Measurements from ENCODE around the gene ZNF44. TPM values are rescaled to one million over a fixed set of nuclear protein-coding genes. Genes with fewer than 3 reads are reported as not detected.

Gene ZNF44
- total RNA-seq, 1 experiment from 2014 or later = 8.0 TPM

DNA sequence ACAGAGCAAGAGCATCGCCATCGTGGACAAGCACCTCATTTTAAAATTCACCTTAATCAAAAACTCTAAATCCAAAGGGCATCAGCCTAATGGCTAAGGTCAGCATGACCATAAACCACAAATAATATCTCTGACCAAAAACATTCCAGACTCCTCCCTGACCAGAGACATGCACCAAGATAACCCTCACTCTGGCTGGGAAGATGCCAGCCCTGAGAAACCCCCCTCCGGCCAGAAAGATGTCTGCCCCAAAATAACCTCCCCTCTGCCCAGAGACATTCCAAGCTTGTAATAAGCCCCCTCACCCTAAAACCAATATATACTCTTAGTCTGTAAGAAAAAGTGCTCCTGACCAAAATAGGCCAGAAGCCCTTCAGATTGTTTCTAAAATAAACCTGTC, 61.7 kb downstream of the ZNF44 start:
- no peaks in the 10 kb centered on the region for H3K4me1 Mint-ChIP-seq (ENCODE audit: low read depth, unreplicated experiment)
- ChIA-PET POLR2A (no interaction called here), CTCF (no interaction called here)

DNA sequence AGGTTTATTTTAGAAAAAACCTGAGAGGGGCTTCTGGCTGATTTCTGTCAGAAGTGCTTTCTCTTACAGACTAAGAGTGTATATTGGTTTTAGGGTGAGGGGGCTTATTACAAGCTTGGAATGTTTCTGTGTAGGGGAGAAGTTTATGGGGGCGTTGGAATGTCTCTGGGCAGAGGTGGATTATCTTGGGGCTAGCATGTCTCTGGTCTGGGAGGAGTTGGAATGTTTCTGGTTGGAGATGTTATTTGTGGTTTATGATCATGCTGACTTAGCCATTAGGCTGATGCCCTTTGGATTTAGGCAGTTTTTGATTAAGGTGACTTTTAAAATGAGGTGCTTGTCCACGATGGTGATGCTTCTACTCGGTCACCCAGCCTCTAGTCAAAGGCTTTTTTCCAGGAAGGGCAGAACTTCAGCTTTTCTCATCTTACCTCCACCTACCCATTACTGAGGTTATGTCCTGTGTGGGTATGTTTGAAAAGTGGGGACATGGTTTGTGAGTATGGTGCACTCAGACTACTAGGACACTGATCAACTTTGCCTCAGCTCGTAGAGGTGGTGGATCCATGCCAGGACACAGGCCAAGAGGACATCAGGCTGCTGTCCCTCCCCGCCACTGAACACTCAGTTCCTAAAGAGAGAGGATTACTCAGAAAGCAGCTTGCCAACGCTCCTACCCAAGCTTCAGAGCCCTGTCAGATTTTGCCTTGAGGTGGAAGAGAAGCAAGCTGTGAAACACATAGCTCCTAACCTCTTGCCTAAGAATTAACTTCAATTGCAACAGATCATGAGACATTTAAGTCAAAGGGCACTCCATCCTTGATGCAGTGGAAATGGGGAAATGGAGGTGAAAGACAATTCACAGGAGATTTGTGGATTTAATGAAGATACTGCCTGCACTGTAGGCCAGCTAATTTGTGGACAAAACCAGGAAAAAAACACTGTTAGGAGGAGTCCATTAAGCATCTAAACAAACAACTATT, 63.6 kb downstream of the ZNF44 start:
- no peak for DNase-seq
- TF ChIP-seq, protein P1, sequence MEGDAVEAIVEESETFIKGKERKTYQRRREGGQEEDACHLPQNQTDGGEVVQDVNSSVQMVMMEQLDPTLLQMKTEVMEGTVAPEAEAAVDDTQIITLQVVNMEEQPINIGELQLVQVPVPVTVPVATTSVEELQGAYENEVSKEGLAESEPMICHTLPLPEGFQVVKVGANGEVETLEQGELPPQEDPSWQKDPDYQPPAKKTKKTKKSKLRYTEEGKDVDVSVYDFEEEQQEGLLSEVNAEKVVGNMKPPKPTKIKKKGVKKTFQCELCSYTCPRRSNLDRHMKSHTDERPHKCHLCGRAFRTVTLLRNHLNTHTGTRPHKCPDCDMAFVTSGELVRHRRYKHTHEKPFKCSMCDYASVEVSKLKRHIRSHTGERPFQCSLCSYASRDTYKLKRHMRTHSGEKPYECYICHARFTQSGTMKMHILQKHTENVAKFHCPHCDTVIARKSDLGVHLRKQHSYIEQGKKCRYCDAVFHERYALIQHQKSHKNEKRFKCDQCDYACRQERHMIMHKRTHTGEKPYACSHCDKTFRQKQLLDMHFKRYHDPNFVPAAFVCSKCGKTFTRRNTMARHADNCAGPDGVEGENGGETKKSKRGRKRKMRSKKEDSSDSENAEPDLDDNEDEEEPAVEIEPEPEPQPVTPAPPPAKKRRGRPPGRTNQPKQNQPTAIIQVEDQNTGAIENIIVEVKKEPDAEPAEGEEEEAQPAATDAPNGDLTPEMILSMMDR (IDR thresholded peaks at IDR 0.05; ENCODE audit: insufficient read depth in 1 of 2, low read depth in 1 of 2, low read length in 1 of 2, severe bottlenecking in 1 of 2, unreplicated experiment in 1 of 2) = no peak
- H3K36me3 ChIP-seq (ENCODE audit: control insufficient read depth, insufficient read depth, low read length) = no peaks in the 10 kb centered on the region
- Mint-ChIP-seq H3K36me3 (ENCODE audit: insufficient read depth, unreplicated experiment) (no peaks in the 10 kb centered on the region), H3K4me3 (ENCODE audit: unreplicated experiment) (no peak overlapping the region), H3K9me3 (ENCODE audit: unreplicated experiment) (peaks cover 44% of the 10 kb centered on the region), H3K4me1 (ENCODE audit: low read depth, unreplicated experiment) (no peaks in the 10 kb centered on the region), H3K27me3 (ENCODE audit: insufficient read depth, unreplicated experiment) (no peaks in the 10 kb centered on the region), H3K27ac (ENCODE audit: unreplicated experiment) (no peak overlapping the region)
- ChIA-PET CTCF (no interaction called here), POLR2A (no interaction called here)
- no peaks in the 10 kb centered on the region; the same call in 1 of the 2 replicates for H3K9me3 ChIP-seq
- H3K27me3 ChIP-seq (replicated peaks; ENCODE audit: control insufficient read depth, insufficient read depth, low read length) = no peaks in the 10 kb centered on the region
- no TSS peak for BruUV-seq (replicated peaks)
- no peak overlapping the region for H3K4me3 ChIP-seq (ENCODE audit: low read depth, low read length)
- no peaks in the 10 kb centered on the region for H3K4me1 ChIP-seq
- intact Hi-C loops (cut with micrococcal nuclease; ENCODE audit: unreplicated experiment) = no loop called here

More for the DNA sequence above, 61.7 kb downstream of the ZNF44 start:
- Mint-ChIP-seq H3K9me3 (ENCODE audit: unreplicated experiment) (peaks cover 44% of the 10 kb centered on the region), H3K27me3 (ENCODE audit: insufficient read depth, unreplicated experiment) (no peaks in the 10 kb centered on the region), H3K4me3 (ENCODE audit: unreplicated experiment) (no peak overlapping the region), H3K27ac (ENCODE audit: unreplicated experiment) (no peak overlapping the region), H3K36me3 (ENCODE audit: insufficient read depth, unreplicated experiment) (no peaks in the 10 kb centered on the region)
- no peak overlapping the region for H3K4me3 ChIP-seq (ENCODE audit: low read depth, low read length)
- no peaks in the 10 kb centered on the region for H3K4me1 ChIP-seq
- no peak for DNase-seq
- TF ChIP-seq, protein P1 (IDR thresholded peaks at IDR 0.05; ENCODE audit: insufficient read depth in 1 of 2, low read depth in 1 of 2, low read length in 1 of 2, severe bottlenecking in 1 of 2, unreplicated experiment in 1 of 2) = no peak
- no peaks in the 10 kb centered on the region for H3K36me3 ChIP-seq (ENCODE audit: control insufficient read depth, insufficient read depth, low read length)
- intact Hi-C loops (cut with micrococcal nuclease; ENCODE audit: unreplicated experiment) = no loop called here
- H3K9me3 ChIP-seq = no peaks in the 10 kb centered on the region
- no TSS peak for BruUV-seq (replicated peaks)
- no peaks in the 10 kb centered on the region for H3K27me3 ChIP-seq (replicated peaks; ENCODE audit: control insufficient read depth, insufficient read depth, low read length)

GRCh38 chr19:12229990-12230389, 64.7 kb downstream of the ZNF44 start:
- no peak overlapping the region for H3K4me3 ChIP-seq (ENCODE audit: low read depth, low read length)
- no peaks in the 10 kb centered on the region for H3K4me1 ChIP-seq
- H3K27ac Mint-ChIP-seq (ENCODE audit: unreplicated experiment) = no peak overlapping the region
- no peak for DNase-seq
- H3K27me3 ChIP-seq (replicated peaks; ENCODE audit: control insufficient read depth, insufficient read depth, low read length) = no peaks in the 10 kb centered on the region
- ChIA-PET CTCF (no interaction called here), POLR2A (no interaction called here)
- intact Hi-C loops (cut with micrococcal nuclease; ENCODE audit: unreplicated experiment) = no loop called here
- H3K36me3 ChIP-seq (ENCODE audit: control insufficient read depth, insufficient read depth, low read length) = no peaks in the 10 kb centered on the region
- H3K36me3 Mint-ChIP-seq (ENCODE audit: insufficient read depth, unreplicated experiment) = no peaks in the 10 kb centered on the region
- no peaks in the 10 kb centered on the region for H3K4me1 Mint-ChIP-seq (ENCODE audit: low read depth, unreplicated experiment)
- TF ChIP-seq, protein P1 (IDR thresholded peaks at IDR 0.05; ENCODE audit: insufficient read depth in 1 of 2, low read depth in 1 of 2, low read length in 1 of 2, severe bottlenecking in 1 of 2, unreplicated experiment in 1 of 2) = no peak
- peaks cover 41% of the 10 kb centered on the region for H3K9me3 Mint-ChIP-seq (ENCODE audit: unreplicated experiment)
- BruUV-seq (replicated peaks) = no TSS peak
- no peak overlapping the region for H3K4me3 Mint-ChIP-seq (ENCODE audit: unreplicated experiment)
- H3K27me3 Mint-ChIP-seq (ENCODE audit: insufficient read depth, unreplicated experiment) = no peaks in the 10 kb centered on the region
- no peaks in the 10 kb centered on the region; the same call in 1 of the 2 replicates for H3K9me3 ChIP-seq
